LNCaP clone FGC (cell line): ENCODE data around the gene RNASE13.

Experiments
- DNase-seq: peaks from one replicate; pipeline ENCODE4 v3.0.0-alpha.2; 2011; ENCODE audit warnings: low read depth
- H3K4me3 ChIP-seq: 2 replicates; pipeline ENCODE4 v1.5.1; 2011; ENCODE audit warnings: mild to moderate bottlenecking, low read depth, low read length, control low read depth
- TF ChIP-seq, protein P1 (sequence below): IDR thresholded peaks from 2 replicates; pipeline ENCODE4 v1.5.1; 2012; ENCODE audit warnings: mild to moderate bottlenecking; ENCODE audit not compliant: control insufficient read depth, insufficient read depth; ENCODE audit errors: extremely low read depth

Gene RNASE13

DNA sequence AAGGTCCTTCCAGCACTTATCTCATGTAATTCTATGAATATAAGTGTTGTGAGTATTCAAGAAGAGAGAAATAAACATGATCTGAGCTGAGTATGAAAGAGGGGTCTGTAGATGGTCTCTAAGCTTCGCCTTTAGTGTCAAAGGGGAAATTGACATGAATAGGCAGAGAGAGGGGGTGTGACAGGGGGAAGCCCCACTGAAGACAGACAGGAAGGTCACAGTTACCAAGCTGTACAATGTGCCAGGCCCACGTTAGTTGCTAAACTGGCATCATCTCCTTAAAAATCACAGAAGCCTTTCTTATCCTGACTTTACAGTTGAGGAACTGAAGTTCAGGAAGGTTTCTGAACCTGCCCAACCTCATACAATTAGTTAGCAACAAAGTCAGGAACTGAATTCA is 43.1 kb upstream of the RNASE13 start:
- no peak for DNase-seq
- H3K4me3 ChIP-seq = no peak overlapping the region
- TF ChIP-seq, protein P1, sequence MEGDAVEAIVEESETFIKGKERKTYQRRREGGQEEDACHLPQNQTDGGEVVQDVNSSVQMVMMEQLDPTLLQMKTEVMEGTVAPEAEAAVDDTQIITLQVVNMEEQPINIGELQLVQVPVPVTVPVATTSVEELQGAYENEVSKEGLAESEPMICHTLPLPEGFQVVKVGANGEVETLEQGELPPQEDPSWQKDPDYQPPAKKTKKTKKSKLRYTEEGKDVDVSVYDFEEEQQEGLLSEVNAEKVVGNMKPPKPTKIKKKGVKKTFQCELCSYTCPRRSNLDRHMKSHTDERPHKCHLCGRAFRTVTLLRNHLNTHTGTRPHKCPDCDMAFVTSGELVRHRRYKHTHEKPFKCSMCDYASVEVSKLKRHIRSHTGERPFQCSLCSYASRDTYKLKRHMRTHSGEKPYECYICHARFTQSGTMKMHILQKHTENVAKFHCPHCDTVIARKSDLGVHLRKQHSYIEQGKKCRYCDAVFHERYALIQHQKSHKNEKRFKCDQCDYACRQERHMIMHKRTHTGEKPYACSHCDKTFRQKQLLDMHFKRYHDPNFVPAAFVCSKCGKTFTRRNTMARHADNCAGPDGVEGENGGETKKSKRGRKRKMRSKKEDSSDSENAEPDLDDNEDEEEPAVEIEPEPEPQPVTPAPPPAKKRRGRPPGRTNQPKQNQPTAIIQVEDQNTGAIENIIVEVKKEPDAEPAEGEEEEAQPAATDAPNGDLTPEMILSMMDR = no peak

DNA sequence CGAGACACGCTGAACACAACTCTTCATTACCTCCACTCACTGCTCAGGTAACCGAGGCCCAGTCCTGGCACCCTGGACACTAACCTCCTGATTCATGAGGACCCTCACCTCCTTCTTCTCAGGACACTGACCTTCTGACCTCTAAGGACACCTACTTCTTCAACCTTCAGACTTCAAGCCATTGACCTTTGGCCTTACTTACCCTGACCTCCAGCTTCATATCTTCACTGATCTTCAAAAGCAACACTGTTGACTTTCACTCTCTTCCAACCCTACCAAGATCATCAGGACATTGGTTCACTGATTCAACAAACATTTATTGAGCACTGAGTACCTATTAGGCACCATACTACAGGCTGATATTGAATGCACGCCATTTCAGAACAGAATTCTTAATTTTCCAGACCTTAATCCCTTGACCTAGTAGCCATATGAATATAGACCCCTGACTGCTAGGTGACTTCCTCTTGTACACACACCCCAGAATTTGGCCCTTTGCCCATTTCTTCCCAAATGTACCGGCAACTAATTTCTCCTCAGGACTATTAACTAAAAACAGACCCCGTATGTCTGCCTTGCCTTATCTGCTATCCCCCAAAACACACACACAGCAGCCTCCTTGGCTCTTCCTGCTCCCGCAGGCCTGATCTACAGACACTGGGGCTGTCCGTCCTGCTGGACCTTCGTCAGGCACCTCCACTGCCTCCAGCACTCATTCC is 41.3 kb upstream of the RNASE13 start:
- no peak overlapping the region for H3K4me3 ChIP-seq
- TF ChIP-seq, protein P1 = no peak
- DNase-seq = no peak

DNA sequence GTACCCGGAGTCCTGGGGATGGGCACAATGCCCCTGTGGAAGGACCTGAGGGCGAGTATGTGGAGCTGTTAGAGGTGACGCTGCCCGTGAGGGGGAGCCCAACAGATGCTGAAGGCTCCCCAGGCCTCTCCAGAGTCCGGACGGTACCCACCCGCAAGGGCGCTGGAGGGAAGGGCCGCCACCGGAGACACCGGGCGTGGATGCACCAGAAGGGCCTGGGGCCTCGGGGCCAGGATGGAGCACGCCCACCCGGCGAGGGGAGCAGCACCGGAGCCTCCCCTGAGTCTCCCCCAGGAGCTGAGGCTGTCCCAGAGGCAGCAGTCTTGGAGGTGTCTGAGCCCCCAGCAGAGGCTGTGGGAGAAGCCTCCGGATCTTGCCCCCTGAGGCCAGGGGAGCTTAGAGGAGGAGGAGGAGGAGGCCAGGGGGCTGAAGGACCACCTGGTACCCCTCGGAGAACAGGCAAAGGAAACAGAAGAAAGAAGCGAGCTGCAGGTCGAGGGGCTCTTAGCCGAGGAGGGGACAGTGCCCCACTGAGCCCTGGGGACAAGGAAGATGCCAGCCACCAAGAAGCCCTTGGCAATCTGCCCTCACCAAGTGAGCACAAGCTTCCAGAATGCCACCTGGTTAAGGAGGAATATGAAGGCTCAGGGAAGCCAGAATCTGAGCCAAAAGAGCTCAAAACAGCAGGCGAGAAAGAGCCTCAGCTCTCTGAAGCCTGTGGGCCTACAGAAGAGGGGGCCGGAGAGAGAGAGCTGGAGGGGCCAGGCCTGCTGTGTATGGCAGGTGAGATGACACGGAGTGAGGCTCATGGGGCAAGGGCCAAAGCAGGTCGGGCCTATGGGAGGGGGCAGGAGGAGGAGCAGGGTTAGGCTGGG is 40.0 kb upstream of the RNASE13 start:
- DNase-seq = no peak
- TF ChIP-seq, protein P1 = no peak
- H3K4me3 ChIP-seq = no peak overlapping the region

DNA sequence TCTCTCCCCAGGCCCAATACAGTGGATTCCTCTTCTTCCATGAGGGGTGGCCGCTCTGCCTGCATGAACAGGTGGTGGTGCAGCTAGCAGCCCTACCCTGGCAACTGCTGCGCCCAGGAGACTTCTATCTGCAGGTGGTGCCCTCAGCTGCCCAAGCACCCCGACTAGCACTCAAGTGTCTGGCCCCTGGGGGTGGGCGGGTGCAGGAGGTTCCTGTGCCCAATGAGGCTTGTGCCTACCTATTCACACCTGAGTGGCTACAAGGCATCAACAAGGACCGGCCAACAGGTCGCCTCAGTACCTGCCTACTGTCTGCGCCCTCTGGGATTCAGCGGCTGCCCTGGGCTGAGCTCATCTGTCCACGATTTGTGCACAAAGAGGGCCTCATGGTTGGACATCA is 39.3 kb upstream of the RNASE13 start:
- DNase-seq = no peak
- H3K4me3 ChIP-seq = no peak overlapping the region
- TF ChIP-seq, protein P1 = no peak

DNA sequence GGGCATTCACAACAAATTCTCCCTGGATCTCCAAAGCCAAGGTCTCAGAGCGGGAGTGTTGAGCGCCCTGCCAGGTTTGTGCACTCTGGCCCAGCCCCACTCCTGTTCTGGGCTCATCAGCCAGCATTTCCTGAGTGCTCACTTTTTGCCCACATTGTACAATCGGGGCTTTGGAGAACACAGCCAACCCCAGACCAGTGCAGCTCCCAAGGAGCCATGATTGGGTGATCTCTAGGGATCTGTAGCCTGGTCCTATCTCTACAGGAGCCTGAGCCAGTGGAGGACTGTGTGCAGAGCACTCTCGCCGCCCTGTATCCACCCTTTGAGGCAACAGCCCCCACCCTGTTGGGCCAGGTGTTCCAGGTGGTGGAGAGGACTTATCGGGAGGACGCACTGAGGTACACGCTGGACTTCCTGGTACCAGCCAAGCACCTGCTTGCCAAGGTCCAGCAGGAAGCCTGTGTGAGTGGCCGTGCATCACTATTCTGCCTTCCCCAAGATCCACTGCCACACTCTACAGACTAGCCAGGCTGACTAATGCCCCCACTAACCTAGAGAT is 38.3 kb upstream of the RNASE13 start:
- no peak overlapping the region for H3K4me3 ChIP-seq
- TF ChIP-seq, protein P1 = no peak
- DNase-seq = no peak

DNA sequence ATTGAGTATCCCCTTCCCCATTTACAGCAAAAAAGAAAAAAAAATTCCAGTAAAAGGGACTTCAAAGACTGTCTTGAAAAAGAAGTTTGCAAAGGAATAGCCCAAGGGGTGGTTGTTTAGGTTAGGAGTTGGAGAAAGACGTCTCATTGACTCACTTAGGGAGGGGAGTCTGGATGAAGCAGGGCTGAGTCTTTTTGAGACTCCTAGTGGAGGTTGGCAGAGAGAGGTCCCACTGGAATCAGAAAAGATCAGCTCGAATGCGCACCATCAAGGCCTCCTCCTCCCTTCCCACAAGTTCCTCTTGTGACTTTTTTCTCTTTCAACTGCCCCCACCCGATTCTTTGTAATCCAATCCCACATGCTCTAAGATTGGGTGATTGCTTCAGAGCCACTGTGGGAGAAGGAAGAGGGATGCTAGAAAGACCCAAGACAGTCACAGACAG is 37.4 kb upstream of the RNASE13 start:
- TF ChIP-seq, protein P1 = no peak
- no peak for DNase-seq

More for the DNA sequence above, 37.4 kb upstream of the RNASE13 start:
- H3K4me3 ChIP-seq = no peak overlapping the region
